Measurements from ENCODE around the gene MAGED1.

GRCh38 chrX:51902510-51903050 is 9.2 kb downstream of the MAGED1 start:
- TF ChIP-seq CTCF (IDR thresholded peaks at IDR 0.05; ENCODE audit: low read length) (no peak), EZH2 (optimal IDR thresholded peaks at IDR 0.05; ENCODE audit: low read depth, low read length) (no peak), EZH2phosphoT487 (IDR thresholded peaks at IDR 0.05; ENCODE audit: low read length) (no peak)

Measured in MM.1S (cell line).